Activated naive CD8-positive, alpha-beta T cell (primary cell): Measurements from ENCODE around the gene HS1BP3.

Experiments
- H3K27ac Mint-ChIP-seq: one replicate; pipeline ENCODE4 v1.8.0; 2021; ENCODE audit warnings: mixed read lengths
- H3K27me3 Mint-ChIP-seq: one replicate; pipeline ENCODE4 v1.8.0; 2021; ENCODE audit warnings: mixed read lengths
- H3K36me3 Mint-ChIP-seq: one replicate; pipeline ENCODE4 v1.8.0; 2021; ENCODE audit warnings: mixed read lengths
- H3K4me1 Mint-ChIP-seq: one replicate; pipeline ENCODE4 v1.8.0; 2021; ENCODE audit warnings: low read depth, mixed read lengths
- H3K4me3 Mint-ChIP-seq: one replicate; pipeline ENCODE4 v1.8.0; 2021; ENCODE audit warnings: mild to moderate bottlenecking, mixed read lengths
- H3K9me3 Mint-ChIP-seq: one replicate; pipeline ENCODE4 v1.8.0; 2021; ENCODE audit warnings: low read depth, mixed read lengths

Gene HS1BP3

GRCh38 chr2:20592106-20593071 is 58.5 kb downstream of the HS1BP3 start:
- peaks cover 3% of the 10 kb centered on the region for H3K36me3 Mint-ChIP-seq
- no peaks in the 10 kb centered on the region for H3K9me3 Mint-ChIP-seq
- no peaks in the 10 kb centered on the region for H3K27me3 Mint-ChIP-seq
- H3K4me1 Mint-ChIP-seq, result no peaks in the 10 kb centered on the region
- no peak overlapping the region for H3K27ac Mint-ChIP-seq
- no peak overlapping the region for H3K4me3 Mint-ChIP-seq

GRCh38 chr2:20590704-20591515 is 60.0 kb downstream of the HS1BP3 start:
- no peak overlapping the region for H3K27ac Mint-ChIP-seq
- H3K9me3 Mint-ChIP-seq, result no peaks in the 10 kb centered on the region
- no peak overlapping the region for H3K4me3 Mint-ChIP-seq
- no peaks in the 10 kb centered on the region for H3K27me3 Mint-ChIP-seq
- peaks cover 3% of the 10 kb centered on the region for H3K36me3 Mint-ChIP-seq
- no peaks in the 10 kb centered on the region for H3K4me1 Mint-ChIP-seq

- H3K27me3 Mint-ChIP-seq, result no peaks in the 10 kb centered on the region
- H3K4me1 Mint-ChIP-seq, result no peaks in the 10 kb centered on the region
- no peaks in the 10 kb centered on the region for H3K9me3 Mint-ChIP-seq
- H3K36me3 Mint-ChIP-seq, result peaks cover 3% of the 10 kb centered on the region
- H3K4me3 Mint-ChIP-seq, result no peak overlapping the region
- H3K27ac Mint-ChIP-seq, result no peak overlapping the region
Observed at GRCh38 chr2:20589975-20590703, 60.8 kb downstream of the HS1BP3 start.

GRCh38 chr2:20588918-20589871 is 61.7 kb downstream of the HS1BP3 start:
- no peak overlapping the region for H3K4me3 Mint-ChIP-seq
- no peaks in the 10 kb centered on the region for H3K4me1 Mint-ChIP-seq
- H3K27ac Mint-ChIP-seq, result no peak overlapping the region
- no peaks in the 10 kb centered on the region for H3K27me3 Mint-ChIP-seq
- no peaks in the 10 kb centered on the region for H3K9me3 Mint-ChIP-seq
- H3K36me3 Mint-ChIP-seq, result peaks cover 3% of the 10 kb centered on the region

- Mint-ChIP-seq H3K4me1 (no peaks in the 10 kb centered on the region), H3K27ac (no peak overlapping the region), H3K9me3 (no peaks in the 10 kb centered on the region), H3K27me3 (no peaks in the 10 kb centered on the region), H3K36me3 (no peaks in the 10 kb centered on the region), H3K4me3 (no peak overlapping the region)
Observed at GRCh38 chr2:20585710-20586594, 64.9 kb downstream of the HS1BP3 start.

GRCh38 chr2:20585359-20585709 is 65.6 kb downstream of the HS1BP3 start:
- no peaks in the 10 kb centered on the region for H3K4me1 Mint-ChIP-seq
- H3K36me3 Mint-ChIP-seq, result no peaks in the 10 kb centered on the region
- H3K4me3 Mint-ChIP-seq, result no peak overlapping the region
- no peak overlapping the region for H3K27ac Mint-ChIP-seq
- H3K27me3 Mint-ChIP-seq, result no peaks in the 10 kb centered on the region
- H3K9me3 Mint-ChIP-seq, result no peaks in the 10 kb centered on the region

- Mint-ChIP-seq H3K36me3 (no peaks in the 10 kb centered on the region), H3K27me3 (no peaks in the 10 kb centered on the region), H3K9me3 (no peaks in the 10 kb centered on the region), H3K4me3 (no peak overlapping the region), H3K27ac (no peak overlapping the region), H3K4me1 (no peaks in the 10 kb centered on the region)
Observed at GRCh38 chr2:20584399-20585358, 66.2 kb downstream of the HS1BP3 start.

GRCh38 chr2:20584045-20584398 is 66.9 kb downstream of the HS1BP3 start:
- Mint-ChIP-seq H3K36me3 (no peaks in the 10 kb centered on the region), H3K27me3 (no peaks in the 10 kb centered on the region), H3K27ac (no peak overlapping the region), H3K4me3 (no peak overlapping the region), H3K4me1 (no peaks in the 10 kb centered on the region), H3K9me3 (no peaks in the 10 kb centered on the region)

GRCh38 chr2:20583425-20583881 is 67.4 kb downstream of the HS1BP3 start:
- Mint-ChIP-seq H3K27ac (no peak overlapping the region), H3K4me3 (no peak overlapping the region), H3K9me3 (no peaks in the 10 kb centered on the region), H3K36me3 (no peaks in the 10 kb centered on the region), H3K27me3 (no peaks in the 10 kb centered on the region), H3K4me1 (no peaks in the 10 kb centered on the region)

GRCh38 chr2:20582600-20583221 is 68.2 kb downstream of the HS1BP3 start:
- Mint-ChIP-seq H3K4me1 (no peaks in the 10 kb centered on the region), H3K9me3 (no peaks in the 10 kb centered on the region), H3K4me3 (no peak overlapping the region), H3K36me3 (no peaks in the 10 kb centered on the region), H3K27ac (no peak overlapping the region), H3K27me3 (no peaks in the 10 kb centered on the region)

- no peak overlapping the region for H3K4me3 Mint-ChIP-seq
- no peaks in the 10 kb centered on the region for H3K27me3 Mint-ChIP-seq
- no peak overlapping the region for H3K27ac Mint-ChIP-seq
Observed at GRCh38 chr2:20580690-20581437, 70.0 kb downstream of the HS1BP3 start.

GRCh38 chr2:20579866-20580265 is 71.0 kb downstream of the HS1BP3 start:
- H3K4me3 Mint-ChIP-seq, result no peak overlapping the region
- H3K27me3 Mint-ChIP-seq, result no peaks in the 10 kb centered on the region
- H3K9me3 Mint-ChIP-seq, result no peaks in the 10 kb centered on the region
- H3K27ac Mint-ChIP-seq, result no peak overlapping the region
- H3K36me3 Mint-ChIP-seq, result peaks cover 2% of the 10 kb centered on the region
- H3K4me1 Mint-ChIP-seq, result peaks cover 12% of the 10 kb centered on the region

More at GRCh38 chr2:20580690-20581437, 70.0 kb downstream of the HS1BP3 start:
- Mint-ChIP-seq H3K36me3 (peaks cover 2% of the 10 kb centered on the region), H3K9me3 (no peaks in the 10 kb centered on the region), H3K4me1 (peaks cover 12% of the 10 kb centered on the region)
